B cell (primary cell): Measurements from ENCODE around the gene ABHD6. TPM values are rescaled to one million over a fixed set of nuclear protein-coding genes. Genes with fewer than 3 reads are reported as not detected.

Experiments used
- ATAC-seq: fragments of 200-7000 bp; cut with Tn5 transposase; one replicate; pipeline ENCODE4 v1.10.0; 2021; ENCODE audit warnings: low read depth, mild to moderate bottlenecking, moderate number of reproducible peaks, moderate library complexity
- CTCF ChIA-PET: fragments of 350-600 bp; sonication (Branson Sonifier 250); formaldehyde crosslinking; loops from one replicate; lab custom pipeline; 2021; ENCODE audit warnings: antibody characterized with exemption, inconsistent platforms; lab: Charles Lee
- POLR2A ChIA-PET: fragments of 350-600 bp; sonication (Branson Sonifier 250); formaldehyde crosslinking; loops from one replicate; lab custom pipeline; 2021; ENCODE audit warnings: antibody characterized with exemption; lab: Charles Lee
- DNase-seq: peaks from one replicate; pipeline ENCODE4 v3.0.0; 2013
- H2AFZ ChIP-seq: 2 replicates; pipeline ENCODE4 v1.6.1; 2012; ENCODE audit warnings: mild to moderate bottlenecking, low read depth, low read length; ENCODE audit not compliant: insufficient read depth, poor library complexity, severe bottlenecking
- H3K27ac ChIP-seq, 2 donors: 1 replicate in 1 of 2; 2 replicates in 1 of 2; pipeline ENCODE4 v1.5.1; 2012 to 2013; ENCODE audit warnings: low read length in 2 of 2, mild to moderate bottlenecking in 2 of 2, moderate library complexity in 1 of 2
- H3K27me3 ChIP-seq, 4 experiments: fragments of 200-600 bp in 1 of 4; sonication (generic) in 1 of 4; replicated peaks in 1 of 4; 1 replicate in 2 of 4; 2 replicates in 2 of 4; pipeline versions ENCODE4 v1.6.1 to v1.7.0; 2013 to 2016; ENCODE audit warnings: low read length in 3 of 4, mild to moderate bottlenecking in 2 of 4, mixed read lengths in 1 of 4, moderate library complexity in 1 of 4; ENCODE audit not compliant: insufficient read depth in 4 of 4, control insufficient read depth in 3 of 4; ENCODE audit errors: control extremely low read depth in 1 of 4
- H3K36me3 ChIP-seq, 2 experiments: replicated peaks in 1 of 2; 1 replicate in 1 of 2; 2 replicates in 1 of 2; pipeline versions ENCODE4 v1.6.1 to v1.7.1; 2013; ENCODE audit warnings: low read length in 1 of 2; ENCODE audit not compliant: insufficient read depth in 2 of 2, control insufficient read depth in 1 of 2; ENCODE audit errors: control extremely low read depth in 1 of 2, extremely low read depth in 1 of 2
- H3K4me1 ChIP-seq, 2 donors: fragments of 200-600 bp in 1 of 2; sonication (generic) in 1 of 2; 1 replicate in 1 of 2; 2 replicates in 1 of 2; pipeline versions ENCODE4 v1.5.1 to v1.6.1; 2013 to 2017; ENCODE audit warnings: low read length in 2 of 2; ENCODE audit not compliant: control insufficient read depth in 2 of 2, insufficient read depth in 2 of 2
- H3K4me2 ChIP-seq: replicated peaks from 2 replicates; pipeline ENCODE3; 2012; ENCODE audit warnings: mild to moderate bottlenecking, low read depth, low read length; ENCODE audit not compliant: poor library complexity, severe bottlenecking
- H3K4me3 ChIP-seq, 5 experiments: fragments of 200-600 bp in 1 of 5; sonication (generic) in 1 of 5; 1 replicate in 3 of 5; 2 replicates in 2 of 5; pipeline versions ENCODE4 v1.5.1 to v1.7.0; 2011 to 2016; ENCODE audit warnings: low read length in 4 of 5, mild to moderate bottlenecking in 4 of 5, low read depth in 2 of 5, control low read depth in 1 of 5, moderate library complexity in 1 of 5; ENCODE audit not compliant: insufficient read depth in 1 of 5; ENCODE audit errors: control extremely low read depth in 1 of 5, extremely low read depth in 1 of 5
- H3K79me2 ChIP-seq: fragments of 200-600 bp; sonication (generic); one replicate; pipeline ENCODE4 v1.6.0; 2016; ENCODE audit warnings: low read length; ENCODE audit not compliant: control insufficient read depth, insufficient read depth
- H3K9ac ChIP-seq: fragments of 200-600 bp; sonication (generic); 2 replicates; pipeline ENCODE4 v1.6.1; 2017; ENCODE audit warnings: mild to moderate bottlenecking, low read length, moderate library complexity
- H3K9me3 ChIP-seq, 3 donors: one replicate each; pipeline versions ENCODE4 v1.6.1 to v1.7.1; 2013; ENCODE audit warnings: low read length in 2 of 3; ENCODE audit not compliant: control insufficient read depth in 2 of 3, insufficient read depth in 1 of 3; ENCODE audit errors: control extremely low read depth in 1 of 3
- H4K20me1 ChIP-seq: 2 replicates; pipeline ENCODE4 v1.6.0; 2012; ENCODE audit warnings: mild to moderate bottlenecking, low read length; ENCODE audit not compliant: insufficient read depth, control insufficient read depth, poor library complexity, severe bottlenecking
- H3K27ac Mint-ChIP-seq: one replicate; pipeline ENCODE4 v1.8.0; 2021; ENCODE audit warnings: mixed read lengths
- H3K27me3 Mint-ChIP-seq: one replicate; pipeline ENCODE4 v1.8.0; 2021; ENCODE audit warnings: mixed read lengths
- H3K4me1 Mint-ChIP-seq: one replicate; pipeline ENCODE4 v1.8.0; 2021; ENCODE audit warnings: mixed read lengths
- H3K4me3 Mint-ChIP-seq: one replicate; pipeline ENCODE4 v1.8.0; 2021; ENCODE audit warnings: mixed read lengths
- H3K9me3 Mint-ChIP-seq: one replicate; pipeline ENCODE4 v1.8.0; 2022; ENCODE audit warnings: mixed read lengths; ENCODE audit not compliant: insufficient read depth
- CTCF ChIP-seq: fragments of 200-600 bp; IDR thresholded peaks from one replicate; pipeline ENCODE4 v1.8.0; 2022; ENCODE audit warnings: antibody characterized with exemption, mild to moderate bottlenecking
- EZH2 ChIP-seq: IDR thresholded peaks from 2 replicates; pipeline ENCODE4 v1.6.1; 2012; ENCODE audit warnings: borderline replicate concordance, low read depth, mild to moderate bottlenecking, moderate library complexity, low read length; ENCODE audit not compliant: insufficient read depth, poor library complexity, severe bottlenecking
- WGBS: methylation state at CpG from one replicate; pipeline ENCODE4 v1.1.5; 2013; ENCODE audit warnings: missing lambda C conversion rate; ENCODE audit not compliant: insufficient coverage; 5-methylcytosine and 5-hydroxymethylcytosine counted together
- intact Hi-C: fragments of 100-400 bp; cut with micrococcal nuclease; formaldehyde crosslinking; loops from one replicate; pipeline ENCODE4 v1.10.0; 2022
- polyA plus RNA-seq: library from polyadenylated mRNA; depleted of rRNA; stranded (reverse); fragments of >200 nt; gene quantifications from 2 replicates; pipeline ENCODE4 v1.2.3, GENCODE V29; 2012
- total RNA-seq, 2 donors: library from RNA; stranded (reverse); fragments of 120-200 nt in 1 of 2; gene quantifications; 1 replicate in 1 of 2; 2 replicates in 1 of 2; pipeline versions ENCODE4 v1.2.3 to v1.2.4, GENCODE V29; 2013 to 2022

The ABHD6 gene
- total and polyA plus RNA-seq, 2 donors (not counting 1 experiment from before 2014, with no cell fraction given), result 4.5 to 24.2 TPM

DNA sequence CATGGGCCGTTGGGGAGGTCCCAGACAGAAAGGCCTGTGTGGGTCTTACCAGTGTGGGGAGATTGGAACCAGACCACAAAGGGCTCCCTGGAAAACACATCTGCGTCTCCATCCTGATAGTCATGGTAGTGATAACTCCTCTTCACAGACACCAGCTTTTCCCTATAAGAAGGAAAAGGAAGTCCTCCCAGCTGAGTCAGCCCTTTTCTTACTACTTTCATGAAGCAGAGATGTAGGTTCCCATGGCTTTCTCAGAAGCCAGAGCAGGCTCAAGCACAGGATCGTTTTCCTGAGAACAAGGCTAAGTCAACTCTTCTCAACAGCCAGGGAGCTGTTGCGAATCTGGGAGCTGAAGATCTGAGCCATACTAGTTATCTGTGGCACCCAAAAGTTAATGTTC is 32.9 kb upstream of the ABHD6 start:
- no peaks in the 10 kb centered on the region for H4K20me1 ChIP-seq
- intact Hi-C loops, result no loop called here
- CTCF ChIA-PET, result interaction anchor here (1.0 to 9.6 kb wide), 4 partner anchors 8 to 101 kb away, joined by 3 to 66 read pairs (median 8); partner anchors contain the start of genes HTD2 and RPP14
- POLR2A ChIA-PET, result interaction anchor here (1.8 kb wide), 1 partner anchor 10 kb away, joined by 3 read pairs; no protein-coding TSS in a partner anchor
- H3K4me3 Mint-ChIP-seq, result no peak overlapping the region
- no peaks in the 10 kb centered on the region for H3K27me3 Mint-ChIP-seq
- ATAC-seq (no peak), DNase-seq (no peak)
- H2AFZ ChIP-seq, result no peak overlapping the region
- H3K79me2 ChIP-seq, result no peaks in the 10 kb centered on the region
- H3K4me1 Mint-ChIP-seq, result peaks cover 41% of the 10 kb centered on the region
- no peak overlapping the region for H3K27ac ChIP-seq
- TF ChIP-seq CTCF, result no peak
- no peak for TF ChIP-seq EZH2
- H3K27ac Mint-ChIP-seq, result peak overlapping the region; percentile 72
- no peaks in the 10 kb centered on the region for H3K27me3 ChIP-seq
- H3K9me3 Mint-ChIP-seq, result no peaks in the 10 kb centered on the region
- no peak overlapping the region for H3K4me2 ChIP-seq
- no peak overlapping the region for H3K9ac ChIP-seq
- no peaks in the 10 kb centered on the region for H3K36me3 ChIP-seq
- H3K4me1 ChIP-seq, result peaks cover 38 to 41% of the 10 kb centered on the region in 2 donors
- WGBS, result 95% methylated on average over 4 of the region's 4 CpGs
- H3K4me3 ChIP-seq, result no peak overlapping the region
- no peaks in the 10 kb centered on the region for H3K9me3 ChIP-seq

DNA sequence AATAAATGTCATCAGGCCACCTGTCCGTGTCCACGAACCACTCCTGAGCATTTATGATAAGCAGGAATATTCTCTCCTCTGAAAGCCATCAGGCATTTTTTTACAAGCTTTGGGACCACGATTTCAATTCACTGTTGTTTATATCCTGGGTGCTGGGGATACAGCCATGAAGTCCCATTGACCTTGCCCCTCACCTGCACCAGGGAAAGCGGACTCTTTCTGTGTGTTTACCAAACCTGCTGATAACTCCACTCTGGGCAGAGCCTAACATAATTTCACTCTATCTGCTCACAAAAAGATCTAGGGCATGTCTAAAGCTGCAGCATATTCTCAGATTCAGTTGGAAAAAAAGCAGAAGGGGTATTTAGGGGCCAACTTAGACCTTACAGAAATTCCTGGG is 31.6 kb upstream of the ABHD6 start:
- intact Hi-C loops, result no loop called here
- no peaks in the 10 kb centered on the region for H3K27me3 Mint-ChIP-seq
- H3K4me3 ChIP-seq, result no peak overlapping the region
- H3K4me3 Mint-ChIP-seq, result no peak overlapping the region
- no peaks in the 10 kb centered on the region for H3K27me3 ChIP-seq
- POLR2A ChIA-PET, result no interaction called here
- H3K27ac ChIP-seq, result no peak overlapping the region
- H3K36me3 ChIP-seq, result no peaks in the 10 kb centered on the region
- CTCF ChIA-PET, result interaction anchor here (0.5 to 2.0 kb wide), 4 partner anchors 11 to 102 kb away, joined by 4 to 11 read pairs (median 6); partner anchors contain the start of genes HTD2 and RPP14
- peak overlapping the region; percentile 72 for H3K27ac Mint-ChIP-seq
- H3K79me2 ChIP-seq, result no peaks in the 10 kb centered on the region
- H2AFZ ChIP-seq, result no peak overlapping the region
- H3K9ac ChIP-seq, result no peak overlapping the region
- TF ChIP-seq EZH2, result no peak
- TF ChIP-seq CTCF, result no peak
- H3K4me1 Mint-ChIP-seq, result peaks cover 35% of the 10 kb centered on the region
- DNase-seq (no peak), ATAC-seq (no peak)
- H3K4me2 ChIP-seq, result no peak overlapping the region
- peaks cover 28 to 32% of the 10 kb centered on the region in 2 donors for H3K4me1 ChIP-seq
- no peaks in the 10 kb centered on the region for H3K9me3 ChIP-seq
- no peaks in the 10 kb centered on the region for H3K9me3 Mint-ChIP-seq
- no peaks in the 10 kb centered on the region for H4K20me1 ChIP-seq
- WGBS, result 80% methylated on average over 1 of the region's 4 CpGs
